ENCODE results near the gene PLA2G7. TPM values are rescaled to one million over a fixed set of nuclear protein-coding genes. Genes with fewer than 3 reads are reported as not detected.

Gene PLA2G7
- total and polyA plus RNA-seq, 2 donors from 2014 or later: 1.9 TPM; not detected in 1

Other genes with a start within 250 kb of the PLA2G7 start
- gene RCAN2, start 243.9 kb downstream of the PLA2G7 start, total RNA-seq: 25.7 TPM
- 37.4 TPM for gene RCAN2, start 243.9 kb downstream of the PLA2G7 start, polyA plus RNA-seq (ENCODE audit: insufficient read depth, low read depth, low replicate concordance)
- 6.0 TPM for gene CYP39A1, start 82.6 kb downstream of the PLA2G7 start, total RNA-seq
- 8.7 TPM for gene CYP39A1, start 82.6 kb downstream of the PLA2G7 start, polyA plus RNA-seq (ENCODE audit: insufficient read depth, low read depth, low replicate concordance)
- gene SLC25A27, start 82.4 kb downstream of the PLA2G7 start, total RNA-seq: 22.6 TPM
- 19.1 TPM for gene SLC25A27, start 82.4 kb downstream of the PLA2G7 start, polyA plus RNA-seq (ENCODE audit: insufficient read depth, low read depth, low replicate concordance)
- gene TDRD6, start 47.5 kb downstream of the PLA2G7 start, total RNA-seq: 0.47 TPM
- gene TDRD6, start 47.5 kb downstream of the PLA2G7 start, polyA plus RNA-seq (ENCODE audit: insufficient read depth, low read depth, low replicate concordance): 0.84 TPM
- gene ANKRD66, start 11.6 kb upstream of the PLA2G7 start, total RNA-seq: not detected
- not detected for gene ANKRD66, start 11.6 kb upstream of the PLA2G7 start, polyA plus RNA-seq (ENCODE audit: insufficient read depth, low read depth, low replicate concordance)
- 0.09 TPM for gene MEP1A, start 58.0 kb upstream of the PLA2G7 start, total RNA-seq
- 0.13 TPM for gene MEP1A, start 58.0 kb upstream of the PLA2G7 start, polyA plus RNA-seq (ENCODE audit: insufficient read depth, low read depth, low replicate concordance)
- gene ADGRF5, start 186.6 kb upstream of the PLA2G7 start, total RNA-seq: 51.7 TPM
- gene ADGRF5, start 186.6 kb upstream of the PLA2G7 start, polyA plus RNA-seq (ENCODE audit: insufficient read depth, low read depth, low replicate concordance): 44.1 TPM